ENCODE results near the gene CAPG.
A peak's percentile ranks its signal among the peaks of the same experiment; 100 is the strongest.

Gene CAPG, protein sequence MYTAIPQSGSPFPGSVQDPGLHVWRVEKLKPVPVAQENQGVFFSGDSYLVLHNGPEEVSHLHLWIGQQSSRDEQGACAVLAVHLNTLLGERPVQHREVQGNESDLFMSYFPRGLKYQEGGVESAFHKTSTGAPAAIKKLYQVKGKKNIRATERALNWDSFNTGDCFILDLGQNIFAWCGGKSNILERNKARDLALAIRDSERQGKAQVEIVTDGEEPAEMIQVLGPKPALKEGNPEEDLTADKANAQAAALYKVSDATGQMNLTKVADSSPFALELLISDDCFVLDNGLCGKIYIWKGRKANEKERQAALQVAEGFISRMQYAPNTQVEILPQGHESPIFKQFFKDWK

DNA sequence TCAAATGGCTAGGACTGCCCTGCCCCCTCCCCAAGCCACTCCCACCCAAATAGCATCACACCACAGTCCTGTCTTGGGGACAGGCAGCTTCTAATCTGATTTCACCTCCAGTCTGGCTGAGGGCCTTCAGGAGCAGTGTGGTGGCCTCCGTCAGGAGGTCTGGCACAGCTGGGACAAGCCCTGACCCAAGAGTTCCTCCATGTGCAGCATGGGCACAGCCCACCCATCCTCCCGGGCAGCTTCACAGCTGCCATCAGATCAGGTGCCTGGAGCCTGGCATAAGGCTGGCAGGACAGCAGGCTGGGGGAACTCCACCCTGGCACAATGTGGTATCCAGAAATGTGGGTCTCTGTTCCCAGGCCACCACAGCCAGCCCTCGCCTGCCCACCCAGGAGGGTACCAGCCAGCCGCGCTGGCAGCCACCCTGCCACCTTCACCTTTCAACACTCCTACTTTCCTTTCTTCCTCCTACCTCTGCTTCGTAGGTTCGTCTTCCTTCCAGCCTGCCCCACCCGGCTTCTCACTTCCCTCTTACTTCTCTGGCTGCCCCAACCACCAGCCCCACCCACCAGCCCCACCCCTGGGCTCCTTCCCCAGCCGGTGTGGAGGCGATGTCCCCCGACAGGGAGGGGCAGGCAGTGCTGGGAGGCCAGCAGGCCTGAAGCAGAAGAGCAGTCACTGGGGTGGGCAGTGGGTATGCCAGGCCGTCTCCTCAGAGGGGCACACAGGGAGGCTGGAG lies at the start of gene CAPG:
Gene CAPG, minus strand, starts transcription at position 522 of the 739 bp plus-strand sequence. CDS start 8,221 bp downstream, outside the sequence.
- TF ChIP-seq, protein P1, sequence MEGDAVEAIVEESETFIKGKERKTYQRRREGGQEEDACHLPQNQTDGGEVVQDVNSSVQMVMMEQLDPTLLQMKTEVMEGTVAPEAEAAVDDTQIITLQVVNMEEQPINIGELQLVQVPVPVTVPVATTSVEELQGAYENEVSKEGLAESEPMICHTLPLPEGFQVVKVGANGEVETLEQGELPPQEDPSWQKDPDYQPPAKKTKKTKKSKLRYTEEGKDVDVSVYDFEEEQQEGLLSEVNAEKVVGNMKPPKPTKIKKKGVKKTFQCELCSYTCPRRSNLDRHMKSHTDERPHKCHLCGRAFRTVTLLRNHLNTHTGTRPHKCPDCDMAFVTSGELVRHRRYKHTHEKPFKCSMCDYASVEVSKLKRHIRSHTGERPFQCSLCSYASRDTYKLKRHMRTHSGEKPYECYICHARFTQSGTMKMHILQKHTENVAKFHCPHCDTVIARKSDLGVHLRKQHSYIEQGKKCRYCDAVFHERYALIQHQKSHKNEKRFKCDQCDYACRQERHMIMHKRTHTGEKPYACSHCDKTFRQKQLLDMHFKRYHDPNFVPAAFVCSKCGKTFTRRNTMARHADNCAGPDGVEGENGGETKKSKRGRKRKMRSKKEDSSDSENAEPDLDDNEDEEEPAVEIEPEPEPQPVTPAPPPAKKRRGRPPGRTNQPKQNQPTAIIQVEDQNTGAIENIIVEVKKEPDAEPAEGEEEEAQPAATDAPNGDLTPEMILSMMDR (IDR thresholded peaks at IDR 0.05; ENCODE audit: extremely low read depth, missing control alignments), result no peak
- peak; percentile 83 for DNase-seq (ENCODE audit: low spot score)

DNA sequence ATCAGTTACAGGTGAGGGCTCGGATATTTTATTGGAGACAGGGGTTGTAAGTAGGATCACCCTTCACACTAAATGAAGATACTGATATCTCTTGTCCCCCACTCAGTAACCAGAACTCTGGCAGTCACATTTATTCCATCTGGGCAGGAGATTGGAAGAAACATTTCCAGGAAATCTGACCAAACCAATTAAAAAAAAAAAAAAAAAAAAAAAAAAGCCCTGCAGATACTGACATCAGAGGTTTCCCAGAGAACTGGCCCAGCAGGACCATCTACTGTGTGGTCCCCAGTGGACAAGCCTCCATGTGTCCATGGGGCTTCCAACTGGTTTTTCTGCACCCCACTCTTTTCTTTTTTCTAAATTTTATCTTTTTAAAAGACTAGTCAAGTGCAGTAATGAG lies 49.6 kb upstream of the CAPG start:
- no peak for DNase-seq (ENCODE audit: low spot score)
- TF ChIP-seq, protein P1 (IDR thresholded peaks at IDR 0.05; ENCODE audit: extremely low read depth, missing control alignments), result no peak

DNA sequence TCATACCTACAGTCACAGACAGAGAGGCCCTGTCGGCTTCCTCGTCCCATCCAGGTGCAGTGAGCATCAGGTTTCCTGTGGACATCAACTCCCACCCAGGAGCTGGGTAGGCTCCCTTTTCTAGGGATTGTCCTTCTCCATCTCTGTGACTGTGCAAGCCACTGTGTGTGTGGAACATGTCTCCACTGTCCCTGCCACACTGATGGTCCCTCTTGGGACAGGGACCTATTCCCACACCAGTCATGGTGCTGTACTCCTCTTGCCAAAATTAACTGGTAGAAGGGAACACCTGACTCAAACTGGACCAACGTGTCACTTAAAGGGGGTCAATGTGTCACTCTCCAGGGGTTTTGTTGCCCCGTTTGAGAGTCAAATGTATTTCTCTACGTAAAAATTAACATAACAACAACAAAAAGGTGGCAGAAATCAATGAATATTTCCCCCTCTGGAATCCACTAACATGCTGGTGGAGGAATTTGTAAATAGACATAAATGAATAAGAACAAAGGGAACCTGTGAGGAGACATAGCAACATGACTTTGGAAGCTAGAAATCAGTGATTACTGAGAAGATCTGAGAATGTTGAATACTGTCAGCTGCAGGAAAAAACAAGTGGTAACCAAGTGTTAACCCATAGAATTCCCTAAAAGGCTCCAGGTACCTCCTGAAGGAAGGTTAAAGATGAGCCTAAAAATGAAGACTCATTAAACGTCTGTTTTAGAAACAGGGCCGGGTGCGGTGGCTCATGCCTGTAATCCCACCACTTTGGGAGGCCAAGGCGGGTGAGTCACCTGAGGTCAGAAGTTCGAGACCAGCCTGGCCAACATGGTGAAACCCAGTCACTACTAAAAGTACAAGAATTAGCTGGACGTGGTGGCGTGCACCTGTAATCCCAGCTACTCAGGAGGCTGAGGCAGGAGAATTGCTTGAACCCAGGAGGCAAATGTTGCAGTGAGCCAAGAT lies 48.7 kb upstream of the CAPG start:
- DNase-seq (ENCODE audit: low spot score), result no peak
- TF ChIP-seq, protein P1 (IDR thresholded peaks at IDR 0.05; ENCODE audit: extremely low read depth, missing control alignments), result no peak

DNA sequence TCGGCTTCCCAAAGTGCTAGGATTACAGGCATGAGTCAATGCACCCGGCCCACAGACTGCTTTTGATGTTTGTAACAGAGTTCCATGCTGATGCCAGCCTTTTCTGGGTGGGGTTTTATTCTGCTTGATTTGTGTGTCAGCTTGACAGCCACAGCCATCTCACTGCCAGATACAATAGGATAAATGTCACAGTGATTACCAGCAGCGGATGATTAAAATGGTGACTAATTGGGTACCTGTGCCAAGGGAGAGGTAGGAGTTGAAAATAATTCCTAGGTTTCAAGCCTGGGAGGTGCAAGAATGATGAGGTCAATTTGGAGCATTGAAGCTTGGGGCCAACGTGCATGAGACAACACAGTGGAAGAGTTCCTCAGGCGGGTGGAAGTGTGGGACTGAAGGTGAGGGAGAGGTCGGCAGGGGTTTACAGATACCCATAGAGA lies 47.7 kb upstream of the CAPG start:
- TF ChIP-seq, protein P1 (IDR thresholded peaks at IDR 0.05; ENCODE audit: extremely low read depth, missing control alignments), result no peak
- no peak for DNase-seq (ENCODE audit: low spot score)

DNA sequence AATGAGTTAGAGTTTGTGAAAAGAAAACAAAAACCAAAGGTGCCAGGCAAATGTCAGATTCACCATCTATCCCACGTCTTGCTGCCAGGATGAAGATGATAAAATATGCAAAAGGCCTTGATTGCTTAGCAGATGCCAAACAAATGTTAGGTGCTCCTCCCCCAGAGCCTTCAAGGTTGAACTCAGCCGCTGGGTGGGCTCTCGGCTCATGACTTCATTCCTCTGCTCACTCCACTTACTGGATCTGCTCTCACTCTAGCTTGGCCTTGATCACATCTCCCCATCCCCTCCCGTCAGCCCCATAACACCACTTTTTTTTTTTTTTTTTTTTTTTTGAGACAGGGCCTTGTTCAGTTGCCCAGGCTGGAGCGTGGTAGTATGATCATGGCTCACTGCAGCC lies 46.9 kb upstream of the CAPG start:
- TF ChIP-seq, protein P1 (IDR thresholded peaks at IDR 0.05; ENCODE audit: extremely low read depth, missing control alignments), result no peak
- no peak for DNase-seq (ENCODE audit: low spot score)

DNA sequence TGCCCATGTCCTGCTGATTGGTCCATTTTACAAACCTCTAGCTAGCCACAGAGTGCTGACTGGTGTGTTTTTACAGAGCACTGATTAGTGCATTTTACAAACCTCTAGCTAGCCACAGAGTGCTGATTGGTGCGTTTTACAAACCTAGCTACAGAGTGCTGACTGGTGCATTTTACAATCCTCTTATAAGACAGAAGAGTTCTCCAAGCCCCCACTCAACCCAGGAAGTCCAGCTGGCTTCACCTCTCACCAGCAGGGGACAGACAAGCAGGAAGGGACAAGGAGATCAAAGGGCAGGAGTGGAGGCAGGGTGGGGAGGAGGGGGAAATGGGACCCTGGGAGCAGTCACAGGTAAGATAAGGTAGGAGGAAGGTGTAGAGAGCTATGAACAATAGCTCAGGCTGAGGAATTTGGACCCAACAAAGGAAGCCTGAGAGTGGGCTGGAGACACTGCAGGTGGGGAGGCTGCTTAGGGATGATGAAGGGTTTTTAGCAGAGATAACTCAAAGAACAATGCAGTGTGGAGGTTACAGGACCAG lies 45.5 kb upstream of the CAPG start:
- DNase-seq (ENCODE audit: low spot score), result no peak
- TF ChIP-seq, protein P1 (IDR thresholded peaks at IDR 0.05; ENCODE audit: extremely low read depth, missing control alignments), result no peak
